Muscle of leg (tissue), 11 donors: ENCODE measurements around the gene SPAG9. TPM values are rescaled to one million over a fixed set of nuclear protein-coding genes. Genes with fewer than 3 reads are reported as not detected.

Source experiments
- DNase-seq: peaks from one replicate; pipeline ENCODE4 v3.0.0; 2013
- H3K27ac ChIP-seq: one replicate; pipeline ENCODE4 v1.5.1; 2013; ENCODE audit warnings: mild to moderate bottlenecking, low read length, control low read depth
- H3K27me3 ChIP-seq: one replicate; pipeline ENCODE4 v1.6.1; 2013; ENCODE audit warnings: low read length; ENCODE audit not compliant: control insufficient read depth, insufficient read depth
- H3K36me3 ChIP-seq: one replicate; pipeline ENCODE4 v1.6.1; 2013; ENCODE audit warnings: low read length; ENCODE audit not compliant: control insufficient read depth, insufficient read depth
- H3K4me1 ChIP-seq: one replicate; pipeline ENCODE4 v1.6.1; 2013; ENCODE audit warnings: low read length; ENCODE audit not compliant: control insufficient read depth, insufficient read depth
- H3K4me3 ChIP-seq: one replicate; pipeline ENCODE4 v1.5.1; 2013; ENCODE audit warnings: low read length, control low read depth
- H3K9me3 ChIP-seq: replicated peaks from 2 replicates; pipeline ENCODE4 v1.6.1; 2013; ENCODE audit warnings: low read depth, low read length; ENCODE audit not compliant: control insufficient read depth
- WGBS: methylation state at CpG from one replicate; pipeline ENCODE4 v1.1.5; 2013; ENCODE audit warnings: missing lambda C conversion rate; ENCODE audit not compliant: insufficient coverage; 5-methylcytosine and 5-hydroxymethylcytosine counted together
- polyA plus RNA-seq, 8 donors: library from polyadenylated mRNA; unstranded; fragments of 120-200 nt; gene quantifications; one replicate each; pipeline versions ENCODE4 v1.2.1 to v1.2.3, GENCODE V29; 2013; ENCODE audit warnings: inconsistent platforms in 1 of 8, low replicate concordance in 1 of 8; ENCODE audit not compliant: insufficient read length in 8 of 8, insufficient read depth in 1 of 8
- total RNA-seq: library from RNA; stranded (reverse); fragments of 120-200 nt; gene quantifications from one replicate; pipeline ENCODE4 v1.2.4, GENCODE V29; 2013

Gene SPAG9
- total and polyA plus RNA-seq, 9 donors: 48.4 to 81.4 (median 66.4) TPM

GRCh38 chr17:51046514-51047384 is 73.9 kb downstream of the SPAG9 start:
- Histone ChIP-seq H3K36me3 (no peaks in the 10 kb centered on the region), H3K27ac (peak overlapping the region; percentile 95), H3K4me1 (peaks cover 5% of the 10 kb centered on the region), H3K27me3 (no peaks in the 10 kb centered on the region), H3K9me3 (no peaks in the 10 kb centered on the region), H3K4me3 (peak overlapping the region; percentile 51)
- WGBS: 6% methylated on average over 5 of the region's 13 CpGs
- peak; percentile 96 for DNase-seq

GRCh38 chr17:51046046-51046445 is 74.6 kb downstream of the SPAG9 start:
- Histone ChIP-seq H3K36me3 (no peaks in the 10 kb centered on the region), H3K4me1 (peaks cover 5% of the 10 kb centered on the region), H3K9me3 (no peaks in the 10 kb centered on the region), H3K27me3 (no peaks in the 10 kb centered on the region), H3K27ac (peak overlapping the region; percentile 95), H3K4me3 (peak overlapping the region; percentile 51)
- no CpG with 5 or more reads among the region's 3 CpGs for WGBS
- peak; percentile 26 for DNase-seq

- H3K9me3 ChIP-seq: no peaks in the 10 kb centered on the region
- H3K27me3 ChIP-seq: no peaks in the 10 kb centered on the region
- H3K4me1 ChIP-seq: peaks cover 5% of the 10 kb centered on the region
- no peaks in the 10 kb centered on the region for H3K36me3 ChIP-seq
- peak; percentile 29 for DNase-seq
- peak overlapping the region; percentile 51 for H3K4me3 ChIP-seq
- no CpG with 5 or more reads among the region's 1 CpG for WGBS
- peak overlapping the region; percentile 95 for H3K27ac ChIP-seq
These were observed 75.0 kb downstream of the SPAG9 start for GRCh38 chr17:51045621-51046020.

GRCh38 chr17:51044976-51045375 is 75.7 kb downstream of the SPAG9 start:
- WGBS: 29% methylated on average over 3 of the region's 7 CpGs
- H3K4me3 ChIP-seq: peak overlapping the region; percentile 15
- DNase-seq: peak; percentile 34
- H3K4me1 ChIP-seq: peaks cover 5% of the 10 kb centered on the region
- peak overlapping the region; percentile 52 for H3K27ac ChIP-seq
- H3K9me3 ChIP-seq: no peaks in the 10 kb centered on the region
- no peaks in the 10 kb centered on the region for H3K27me3 ChIP-seq
- H3K36me3 ChIP-seq: no peaks in the 10 kb centered on the region

GRCh38 chr17:51036084-51036483 is 84.6 kb downstream of the SPAG9 start:
- DNase-seq: no peak
- Histone ChIP-seq H3K4me3 (no peak overlapping the region), H3K4me1 (no peaks in the 10 kb centered on the region), H3K27me3 (no peaks in the 10 kb centered on the region), H3K36me3 (peaks cover 21% of the 10 kb centered on the region), H3K27ac (peak overlapping the region; percentile 52), H3K9me3 (no peaks in the 10 kb centered on the region)
- 88% methylated on average over 3 of the region's 3 CpGs for WGBS

GRCh38 chr17:51035431-51035830 is 85.2 kb downstream of the SPAG9 start:
- H3K36me3 ChIP-seq: peaks cover 23% of the 10 kb centered on the region

GRCh38 chr17:51034800-51035199 is 85.9 kb downstream of the SPAG9 start:
- Histone ChIP-seq H3K9me3 (no peaks in the 10 kb centered on the region), H3K27me3 (no peaks in the 10 kb centered on the region), H3K4me3 (no peak overlapping the region), H3K36me3 (peaks cover 23% of the 10 kb centered on the region), H3K4me1 (no peaks in the 10 kb centered on the region), H3K27ac (peak overlapping the region; percentile 52)
- 65% methylated on average over 2 of the region's 2 CpGs for WGBS
- no peak for DNase-seq

More at GRCh38 chr17:51035431-51035830, 85.2 kb downstream of the SPAG9 start:
- Histone ChIP-seq H3K4me3 (no peak overlapping the region), H3K9me3 (no peaks in the 10 kb centered on the region), H3K27ac (peak overlapping the region; percentile 52), H3K27me3 (no peaks in the 10 kb centered on the region), H3K4me1 (no peaks in the 10 kb centered on the region)
- DNase-seq: peak; percentile 88

- DNase-seq: no peak
- WGBS: no CpG with 5 or more reads among the region's 4 CpGs
- H3K27me3 ChIP-seq: no peaks in the 10 kb centered on the region
- no peaks in the 10 kb centered on the region for H3K9me3 ChIP-seq
- H3K4me1 ChIP-seq: no peaks in the 10 kb centered on the region
- H3K4me3 ChIP-seq: no peak overlapping the region
- H3K27ac ChIP-seq: no peak overlapping the region
- peaks cover 17% of the 10 kb centered on the region for H3K36me3 ChIP-seq
These were observed 87.8 kb downstream of the SPAG9 start for GRCh38 chr17:51032850-51033249.

- peak overlapping the region; percentile 57 for H3K27ac ChIP-seq
- H3K27me3 ChIP-seq: no peaks in the 10 kb centered on the region
- no CpG with 5 or more reads among the region's 3 CpGs for WGBS
- peaks cover 8% of the 10 kb centered on the region for H3K36me3 ChIP-seq
- no peaks in the 10 kb centered on the region for H3K9me3 ChIP-seq
- H3K4me1 ChIP-seq: no peaks in the 10 kb centered on the region
- DNase-seq: peak; percentile 48
- no peak overlapping the region for H3K4me3 ChIP-seq
These were observed 90.9 kb downstream of the SPAG9 start for GRCh38 chr17:51029568-51030463.

GRCh38 chr17:51029142-51029541 is 91.5 kb downstream of the SPAG9 start:
- H3K36me3 ChIP-seq: peaks cover 8% of the 10 kb centered on the region
- no peaks in the 10 kb centered on the region for H3K4me1 ChIP-seq
- no CpG with 5 or more reads among the region's 1 CpG for WGBS
- no peak for DNase-seq
- H3K4me3 ChIP-seq: no peak overlapping the region
- H3K27me3 ChIP-seq: no peaks in the 10 kb centered on the region
- no peak overlapping the region for H3K27ac ChIP-seq
- no peaks in the 10 kb centered on the region for H3K9me3 ChIP-seq
